Activated T-cell treated with anti-CD3 and anti-CD28 coated beads, Interleukin-2, amount 50 U/mL, for 24 hours (primary cell): Measurements from ENCODE around the gene PRAC1.
A peak's percentile ranks its signal among the peaks of the same experiment; 100 is the strongest.

Experiments
- DNase-seq: peaks from one replicate; pipeline ENCODE4 v3.0.0-alpha.2; 2020
- H3K27ac Mint-ChIP-seq: 2 replicates; pipeline ENCODE4 v1.8.0; 2020; ENCODE audit warnings: mild to moderate bottlenecking, mixed read lengths
- H3K27me3 Mint-ChIP-seq: 2 replicates; pipeline ENCODE4 v1.8.0; 2020; ENCODE audit warnings: mixed read lengths
- H3K36me3 Mint-ChIP-seq: 2 replicates; pipeline ENCODE4 v1.8.0; 2020; ENCODE audit warnings: low read depth, mixed read lengths
- H3K4me1 Mint-ChIP-seq: 2 replicates; pipeline ENCODE4 v1.8.0; 2020; ENCODE audit warnings: low read depth, mixed read lengths
- H3K4me3 Mint-ChIP-seq: 2 replicates; pipeline ENCODE4 v1.8.0; 2020; ENCODE audit warnings: mild to moderate bottlenecking, moderate library complexity, mixed read lengths
- H3K9me3 Mint-ChIP-seq: 2 replicates; pipeline ENCODE4 v1.8.0; 2020; ENCODE audit warnings: mixed read lengths

PRAC1 gene

GRCh38 chr17:48751733-48752398 is 29.5 kb upstream of the PRAC1 start:
- Mint-ChIP-seq H3K4me1 (peaks cover 11% of the 10 kb centered on the region), H3K4me3 (no peak overlapping the region), H3K27ac (no peak overlapping the region), H3K36me3 (no peaks in the 10 kb centered on the region), H3K27me3 (peaks cover 95% of the 10 kb centered on the region), H3K9me3 (no peaks in the 10 kb centered on the region)
- no peak for DNase-seq

- H3K27ac Mint-ChIP-seq: no peak overlapping the region
- H3K4me1 Mint-ChIP-seq: peaks cover 15% of the 10 kb centered on the region
- H3K4me3 Mint-ChIP-seq: no peak overlapping the region
- DNase-seq: no peak
- H3K27me3 Mint-ChIP-seq: peaks cover 96% of the 10 kb centered on the region
- H3K9me3 Mint-ChIP-seq: no peaks in the 10 kb centered on the region
- H3K36me3 Mint-ChIP-seq: no peaks in the 10 kb centered on the region
Measured at GRCh38 chr17:48751172-48751571, 28.9 kb upstream of the PRAC1 start.

- no peaks in the 10 kb centered on the region for H3K9me3 Mint-ChIP-seq
- H3K4me1 Mint-ChIP-seq: peaks cover 15% of the 10 kb centered on the region
- no peak overlapping the region for H3K4me3 Mint-ChIP-seq
- H3K27me3 Mint-ChIP-seq: peaks cover 96% of the 10 kb centered on the region
- DNase-seq: no peak
- no peak overlapping the region for H3K27ac Mint-ChIP-seq
- no peaks in the 10 kb centered on the region for H3K36me3 Mint-ChIP-seq
Measured at GRCh38 chr17:48749621-48750553, 27.6 kb upstream of the PRAC1 start.

- no peak for DNase-seq
- peaks cover 95% of the 10 kb centered on the region for H3K27me3 Mint-ChIP-seq
- no peak overlapping the region for H3K4me3 Mint-ChIP-seq
- H3K27ac Mint-ChIP-seq: no peak overlapping the region
- no peaks in the 10 kb centered on the region for H3K36me3 Mint-ChIP-seq
- peaks cover 11% of the 10 kb centered on the region for H3K4me1 Mint-ChIP-seq
- H3K9me3 Mint-ChIP-seq: no peaks in the 10 kb centered on the region
Measured at GRCh38 chr17:48748718-48749566, 26.6 kb upstream of the PRAC1 start.

- H3K36me3 Mint-ChIP-seq: no peaks in the 10 kb centered on the region
- peaks cover 95% of the 10 kb centered on the region for H3K27me3 Mint-ChIP-seq
- H3K27ac Mint-ChIP-seq: no peak overlapping the region
- DNase-seq: no peak
- H3K9me3 Mint-ChIP-seq: no peaks in the 10 kb centered on the region
- H3K4me3 Mint-ChIP-seq: no peak overlapping the region
- peaks cover 6% of the 10 kb centered on the region for H3K4me1 Mint-ChIP-seq
Measured at GRCh38 chr17:48747445-48748363, 25.4 kb upstream of the PRAC1 start.

GRCh38 chr17:48746916-48747444 is 24.7 kb upstream of the PRAC1 start:
- no peaks in the 10 kb centered on the region for H3K9me3 Mint-ChIP-seq
- peaks cover 4% of the 10 kb centered on the region for H3K4me1 Mint-ChIP-seq
- H3K4me3 Mint-ChIP-seq: no peak overlapping the region
- no peaks in the 10 kb centered on the region for H3K36me3 Mint-ChIP-seq
- H3K27ac Mint-ChIP-seq: no peak overlapping the region
- no peak for DNase-seq
- peaks cover 95% of the 10 kb centered on the region for H3K27me3 Mint-ChIP-seq

- peaks cover 4% of the 10 kb centered on the region for H3K4me1 Mint-ChIP-seq
- DNase-seq: no peak
- H3K4me3 Mint-ChIP-seq: no peak overlapping the region
- H3K36me3 Mint-ChIP-seq: no peaks in the 10 kb centered on the region
- H3K27me3 Mint-ChIP-seq: peaks cover 95% of the 10 kb centered on the region
- no peak overlapping the region for H3K27ac Mint-ChIP-seq
- no peaks in the 10 kb centered on the region for H3K9me3 Mint-ChIP-seq
Measured at GRCh38 chr17:48745381-48746275, 23.3 kb upstream of the PRAC1 start.

GRCh38 chr17:48740537-48740936 is 18.2 kb upstream of the PRAC1 start:
- no peak overlapping the region for H3K4me3 Mint-ChIP-seq
- DNase-seq: no peak
- peaks cover 9% of the 10 kb centered on the region for H3K4me1 Mint-ChIP-seq
- H3K27ac Mint-ChIP-seq: no peak overlapping the region
- H3K36me3 Mint-ChIP-seq: no peaks in the 10 kb centered on the region
- H3K27me3 Mint-ChIP-seq: peaks cover 97% of the 10 kb centered on the region
- H3K9me3 Mint-ChIP-seq: no peaks in the 10 kb centered on the region

GRCh38 chr17:48738803-48739526 is 16.6 kb upstream of the PRAC1 start:
- H3K27me3 Mint-ChIP-seq: peaks cover 99% of the 10 kb centered on the region
- no peak overlapping the region for H3K27ac Mint-ChIP-seq
- no peak for DNase-seq
- peak overlapping the region; percentile 51 for H3K4me3 Mint-ChIP-seq
- H3K4me1 Mint-ChIP-seq: peaks cover 13% of the 10 kb centered on the region
- no peaks in the 10 kb centered on the region for H3K9me3 Mint-ChIP-seq
- no peaks in the 10 kb centered on the region for H3K36me3 Mint-ChIP-seq

- Mint-ChIP-seq H3K27ac (no peak overlapping the region), H3K36me3 (no peaks in the 10 kb centered on the region), H3K9me3 (no peaks in the 10 kb centered on the region), H3K4me3 (no peak overlapping the region), H3K27me3 (peaks cover 99% of the 10 kb centered on the region), H3K4me1 (peaks cover 19% of the 10 kb centered on the region)
- no peak for DNase-seq
Measured at GRCh38 chr17:48738424-48738802, 16.1 kb upstream of the PRAC1 start.

GRCh38 chr17:48737330-48738043 is 15.2 kb upstream of the PRAC1 start:
- Mint-ChIP-seq H3K4me1 (peaks cover 26% of the 10 kb centered on the region), H3K27me3 (peaks cover 97% of the 10 kb centered on the region), H3K27ac (no peak overlapping the region), H3K4me3 (no peak overlapping the region), H3K9me3 (no peaks in the 10 kb centered on the region), H3K36me3 (no peaks in the 10 kb centered on the region)
- no peak for DNase-seq

- Mint-ChIP-seq H3K27me3 (peaks cover 95% of the 10 kb centered on the region), H3K36me3 (no peaks in the 10 kb centered on the region), H3K4me1 (peaks cover 26% of the 10 kb centered on the region), H3K4me3 (no peak overlapping the region), H3K9me3 (no peaks in the 10 kb centered on the region), H3K27ac (no peak overlapping the region)
- DNase-seq: no peak
Measured at GRCh38 chr17:48735062-48735351, 12.7 kb upstream of the PRAC1 start.
